ENCODE measurements around the gene JAM3.
"Not testable (repeated sequence)": the region's sequence is repeated elsewhere in the genome, so short reads cannot be mapped to it uniquely, and the experiment has no call there.

Gene JAM3

DNA sequence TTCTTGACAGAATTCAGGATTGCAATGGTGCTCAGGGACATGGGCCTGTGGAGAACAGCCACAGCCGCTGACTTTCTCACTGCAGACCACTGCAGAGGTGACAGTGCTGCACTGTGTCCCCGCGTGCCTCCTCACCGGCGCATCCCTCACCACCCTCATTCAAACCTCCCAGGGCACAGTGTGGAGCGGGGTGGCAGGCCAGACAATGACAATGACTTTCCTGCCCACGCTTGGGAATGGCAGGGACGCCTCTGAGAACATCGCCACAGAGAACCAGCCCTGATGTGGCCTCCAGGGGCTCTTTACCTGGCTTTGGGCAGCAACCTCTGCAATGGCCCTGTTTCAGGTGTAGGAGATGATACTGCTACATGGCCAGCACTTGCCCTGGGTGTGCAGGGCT is 89.2 kb downstream of the JAM3 start:
- H3K36me3 ChIP-seq (ENCODE audit: control insufficient read depth, insufficient read depth, low read length), result peaks cover 71% of the 10 kb centered on the region

DNA sequence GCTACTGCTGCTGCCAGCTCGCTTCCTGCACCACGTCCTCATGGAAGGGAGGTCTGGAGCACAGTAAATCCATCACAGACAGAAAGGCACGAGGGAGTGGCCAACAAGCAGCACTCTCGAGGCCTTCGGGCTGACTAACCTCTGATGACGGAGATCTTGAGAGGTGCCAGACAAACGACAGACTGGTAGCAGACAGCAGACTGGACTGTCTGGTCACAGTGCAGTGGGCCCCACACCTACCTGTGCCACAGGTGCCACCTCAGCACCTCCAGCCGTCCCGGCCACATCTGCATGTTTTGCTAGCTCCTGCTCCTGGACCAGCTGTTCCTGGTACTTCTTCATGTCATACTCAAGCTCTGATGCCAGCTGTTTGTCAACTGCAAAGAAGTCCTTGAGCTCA is 90.8 kb downstream of the JAM3 start:
- Histone ChIP-seq H3K27me3 (ENCODE audit: control insufficient read depth, insufficient read depth, low read length) (no peaks in the 10 kb centered on the region), H3K9me3 (ENCODE audit: control insufficient read depth, insufficient read depth, low read length) (peaks cover 37% of the 10 kb centered on the region), H3K36me3 (ENCODE audit: control insufficient read depth, insufficient read depth, low read length) (peaks cover 81% of the 10 kb centered on the region), H3K4me3 (ENCODE audit: low read depth, low read length) (no peak overlapping the region), H3K4me1 (ENCODE audit: control insufficient read depth, insufficient read depth, low read length) (no peaks in the 10 kb centered on the region), H3K9ac (ENCODE audit: low read depth, low read length) (no peak overlapping the region)

More for the DNA sequence above, 89.2 kb downstream of the JAM3 start:
- no peaks in the 10 kb centered on the region for H3K4me1 ChIP-seq (ENCODE audit: control insufficient read depth, insufficient read depth, low read length)
- H3K27me3 ChIP-seq (ENCODE audit: control insufficient read depth, insufficient read depth, low read length), result no peaks in the 10 kb centered on the region
- no peak overlapping the region for H3K4me3 ChIP-seq (ENCODE audit: low read depth, low read length)
- H3K9me3 ChIP-seq (ENCODE audit: control insufficient read depth, insufficient read depth, low read length), result peaks cover 23% of the 10 kb centered on the region
- no peak overlapping the region for H3K9ac ChIP-seq (ENCODE audit: low read depth, low read length)

DNA sequence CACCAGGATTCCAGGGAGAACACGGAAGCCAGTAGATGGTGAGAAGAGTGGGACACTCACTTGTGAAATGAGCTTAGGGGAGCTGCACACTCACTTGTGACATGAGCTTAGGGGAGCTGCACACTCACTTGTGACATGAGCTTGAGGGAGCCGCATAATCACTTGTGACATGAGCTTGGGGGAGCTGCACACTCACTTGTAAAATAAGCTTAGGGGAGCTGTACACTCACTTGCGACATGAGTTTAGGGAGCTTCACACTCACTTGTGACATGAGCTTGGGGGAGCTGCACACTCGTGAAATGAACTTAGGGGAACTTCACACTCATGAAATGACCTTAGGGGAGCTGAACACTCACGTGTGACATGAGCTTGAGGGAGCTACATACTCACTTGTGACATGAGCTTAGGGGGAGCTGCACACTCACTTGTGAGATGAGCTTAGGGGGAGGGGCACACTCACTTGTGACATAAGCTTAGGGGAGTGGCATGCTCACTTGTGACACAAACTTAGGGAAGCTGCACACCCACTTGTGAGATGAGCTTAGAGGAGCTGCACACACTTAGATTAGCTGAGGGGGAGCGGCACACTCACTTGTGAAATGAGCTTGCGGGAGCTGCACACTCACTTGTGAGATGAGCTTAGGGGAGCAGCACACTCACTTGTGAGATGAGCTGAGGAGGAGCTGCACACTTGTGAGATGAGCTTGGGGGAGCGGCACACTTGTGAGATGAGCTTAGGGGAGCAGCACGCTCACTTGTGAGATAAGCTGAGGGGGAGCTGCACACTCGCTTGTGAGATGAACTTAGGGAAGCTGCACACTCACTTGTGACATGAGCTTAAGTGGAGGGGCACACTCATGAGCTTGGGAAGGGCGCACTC is 95.9 kb downstream of the JAM3 start:
- Histone ChIP-seq H3K36me3 (ENCODE audit: control insufficient read depth, insufficient read depth, low read length) (peaks cover 83% of the 10 kb centered on the region), H3K4me1 (ENCODE audit: control insufficient read depth, insufficient read depth, low read length) (no peaks in the 10 kb centered on the region), H3K27me3 (ENCODE audit: control insufficient read depth, insufficient read depth, low read length) (no peaks in the 10 kb centered on the region), H3K9me3 (ENCODE audit: control insufficient read depth, insufficient read depth, low read length) (peaks cover 68% of the 10 kb centered on the region), H3K4me3 (ENCODE audit: low read depth, low read length) (peak overlapping the region; percentile 30), H3K9ac (ENCODE audit: low read depth, low read length) (no peak overlapping the region)

DNA sequence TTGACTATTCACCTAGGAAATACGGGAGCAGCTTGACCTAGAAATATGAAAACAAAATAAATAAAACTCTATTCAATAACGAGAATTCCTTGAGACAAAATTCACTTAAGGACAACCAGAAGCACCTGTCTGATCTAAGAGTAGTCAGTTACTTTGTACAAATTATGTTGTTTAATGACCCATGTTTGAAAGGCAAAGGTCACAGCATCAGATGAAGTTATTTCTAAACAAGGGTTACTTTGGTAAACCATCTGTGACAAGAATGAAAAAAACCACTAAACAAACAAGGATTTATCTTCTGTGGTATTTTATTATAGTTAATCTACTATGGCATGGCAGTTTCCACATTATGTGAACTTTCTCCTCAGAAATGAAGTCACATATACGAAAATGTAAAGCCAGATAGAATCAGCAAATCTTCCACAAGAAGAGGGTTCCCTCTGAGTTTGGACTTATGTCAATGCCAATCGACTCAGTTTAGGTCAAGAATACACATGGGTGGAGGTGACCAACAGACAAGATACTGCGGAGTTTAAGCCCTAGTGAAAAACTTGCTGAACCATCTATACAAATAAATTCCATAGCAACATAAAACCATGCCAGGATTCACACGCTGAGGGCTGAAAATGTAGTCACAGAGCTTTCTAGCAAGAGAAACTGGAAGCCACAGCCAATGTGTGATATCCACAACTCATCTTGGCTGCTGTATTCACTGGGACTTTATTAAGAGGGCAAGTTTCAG is 101.5 kb downstream of the JAM3 start:
- no peak overlapping the region for H3K4me3 ChIP-seq (ENCODE audit: low read depth, low read length)
- H3K4me1 ChIP-seq (ENCODE audit: control insufficient read depth, insufficient read depth, low read length), result no peaks in the 10 kb centered on the region
- no peak overlapping the region for H3K9ac ChIP-seq (ENCODE audit: low read depth, low read length)
- peaks cover 46% of the 10 kb centered on the region for H3K9me3 ChIP-seq (ENCODE audit: control insufficient read depth, insufficient read depth, low read length)
- H3K36me3 ChIP-seq (ENCODE audit: control insufficient read depth, insufficient read depth, low read length), result peaks cover 70% of the 10 kb centered on the region
- no peaks in the 10 kb centered on the region for H3K27me3 ChIP-seq (ENCODE audit: control insufficient read depth, insufficient read depth, low read length)

DNA sequence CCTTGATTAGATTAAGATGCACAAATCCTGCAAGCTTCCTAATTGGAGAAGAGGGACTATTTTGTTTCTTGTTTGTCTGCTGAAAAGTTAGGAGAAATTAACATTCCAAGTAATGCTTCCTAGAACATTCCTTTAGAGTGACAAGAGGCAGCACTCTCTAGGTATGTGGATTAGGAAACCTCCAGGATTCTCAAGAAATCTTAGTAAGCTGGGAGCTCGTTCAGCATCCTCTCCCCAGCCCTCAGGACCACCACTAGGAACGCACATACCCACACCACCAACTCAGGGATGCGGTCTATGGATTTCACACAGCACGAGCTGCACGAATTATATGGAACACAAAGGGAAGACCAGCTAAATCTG is 102.0 kb downstream of the JAM3 start:
- peaks cover 66% of the 10 kb centered on the region for H3K36me3 ChIP-seq (ENCODE audit: control insufficient read depth, insufficient read depth, low read length)
- peaks cover 42% of the 10 kb centered on the region for H3K9me3 ChIP-seq (ENCODE audit: control insufficient read depth, insufficient read depth, low read length)

DNA sequence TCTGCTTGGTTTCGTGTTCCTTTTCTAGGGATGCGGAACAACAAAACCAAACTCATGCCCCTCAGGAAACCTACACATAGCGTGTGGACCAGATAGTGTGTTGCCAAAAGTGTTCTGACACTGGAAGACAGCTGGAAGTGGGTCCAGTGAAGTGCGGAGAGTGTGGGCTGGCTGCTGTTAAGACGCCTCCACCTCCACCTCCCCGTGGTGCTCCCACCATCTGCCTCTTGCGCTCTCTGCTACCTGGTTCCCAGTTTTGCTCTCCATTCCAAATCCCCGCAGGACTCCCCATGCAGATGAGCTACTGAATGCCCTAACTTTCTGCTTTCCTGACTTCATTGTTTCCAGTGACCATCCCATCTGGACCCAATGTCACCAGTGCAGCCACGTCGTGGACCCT is 103.1 kb downstream of the JAM3 start:
- Histone ChIP-seq H3K9me3 (ENCODE audit: control insufficient read depth, insufficient read depth, low read length) (peaks cover 42% of the 10 kb centered on the region), H3K4me3 (ENCODE audit: low read depth, low read length) (no peak overlapping the region), H3K36me3 (ENCODE audit: control insufficient read depth, insufficient read depth, low read length) (peaks cover 75% of the 10 kb centered on the region), H3K27me3 (ENCODE audit: control insufficient read depth, insufficient read depth, low read length) (no peaks in the 10 kb centered on the region), H3K4me1 (ENCODE audit: control insufficient read depth, insufficient read depth, low read length) (no peaks in the 10 kb centered on the region), H3K9ac (ENCODE audit: low read depth, low read length) (no peak overlapping the region)

More for the DNA sequence above, 102.0 kb downstream of the JAM3 start:
- H3K4me1 ChIP-seq (ENCODE audit: control insufficient read depth, insufficient read depth, low read length), result no peaks in the 10 kb centered on the region
- no peak overlapping the region for H3K9ac ChIP-seq (ENCODE audit: low read depth, low read length)
- no peaks in the 10 kb centered on the region for H3K27me3 ChIP-seq (ENCODE audit: control insufficient read depth, insufficient read depth, low read length)
- no peak overlapping the region for H3K4me3 ChIP-seq (ENCODE audit: low read depth, low read length)

DNA sequence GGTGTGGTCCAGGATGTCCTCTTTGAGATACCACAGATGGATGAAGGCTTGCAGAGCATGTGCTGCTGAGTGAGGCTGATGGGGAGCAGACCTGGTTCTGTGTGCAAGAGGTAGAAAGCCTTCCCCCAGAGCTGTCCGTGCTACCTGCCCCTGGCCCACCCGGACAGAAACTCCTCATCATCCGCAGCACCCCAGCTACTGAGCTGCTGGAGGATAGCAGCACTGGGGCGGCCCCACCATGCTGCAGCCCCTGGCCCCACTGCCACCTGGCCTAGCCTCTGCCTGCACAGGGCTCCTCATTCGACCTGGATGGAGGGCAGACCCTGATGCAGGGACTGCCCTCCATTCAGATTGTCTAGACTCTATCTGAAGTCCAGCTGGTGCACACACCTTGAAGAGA is 104.4 kb downstream of the JAM3 start:
- no peak overlapping the region for H3K9ac ChIP-seq (ENCODE audit: low read depth, low read length)
- no peak overlapping the region for H3K4me3 ChIP-seq (ENCODE audit: low read depth, low read length)
- H3K9me3 ChIP-seq (ENCODE audit: control insufficient read depth, insufficient read depth, low read length), result peaks cover 36% of the 10 kb centered on the region
- H3K4me1 ChIP-seq (ENCODE audit: control insufficient read depth, insufficient read depth, low read length), result no peaks in the 10 kb centered on the region
- H3K27me3 ChIP-seq (ENCODE audit: control insufficient read depth, insufficient read depth, low read length), result no peaks in the 10 kb centered on the region
- H3K36me3 ChIP-seq (ENCODE audit: control insufficient read depth, insufficient read depth, low read length), result peaks cover 69% of the 10 kb centered on the region

DNA sequence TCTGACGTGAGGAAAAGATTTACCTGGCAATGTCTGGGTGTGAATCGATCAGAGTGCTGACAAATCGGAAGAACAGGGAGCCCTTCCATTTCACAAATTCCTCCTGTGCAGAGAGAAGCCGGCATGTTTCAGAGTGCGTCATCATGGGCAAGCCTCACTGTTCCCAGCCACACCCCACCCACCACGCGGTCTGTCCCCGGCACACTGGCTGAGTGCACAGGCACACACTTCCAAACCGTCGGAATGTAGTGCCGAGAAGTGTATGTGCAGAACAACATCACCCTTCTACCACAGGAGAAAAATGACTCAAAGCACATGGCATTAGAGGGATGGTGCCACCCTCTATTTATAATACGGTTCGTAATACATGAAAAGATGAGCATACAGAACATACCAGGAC is 107.4 kb downstream of the JAM3 start:
- no peak overlapping the region for H3K4me3 ChIP-seq (ENCODE audit: low read depth, low read length)
- H3K36me3 ChIP-seq (ENCODE audit: control insufficient read depth, insufficient read depth, low read length), result peaks cover 61% of the 10 kb centered on the region
- H3K9ac ChIP-seq (ENCODE audit: low read depth, low read length), result no peak overlapping the region
- H3K27me3 ChIP-seq (ENCODE audit: control insufficient read depth, insufficient read depth, low read length), result no peaks in the 10 kb centered on the region
- peaks cover 10% of the 10 kb centered on the region for H3K9me3 ChIP-seq (ENCODE audit: control insufficient read depth, insufficient read depth, low read length)
- H3K4me1 ChIP-seq (ENCODE audit: control insufficient read depth, insufficient read depth, low read length), result no peaks in the 10 kb centered on the region

DNA sequence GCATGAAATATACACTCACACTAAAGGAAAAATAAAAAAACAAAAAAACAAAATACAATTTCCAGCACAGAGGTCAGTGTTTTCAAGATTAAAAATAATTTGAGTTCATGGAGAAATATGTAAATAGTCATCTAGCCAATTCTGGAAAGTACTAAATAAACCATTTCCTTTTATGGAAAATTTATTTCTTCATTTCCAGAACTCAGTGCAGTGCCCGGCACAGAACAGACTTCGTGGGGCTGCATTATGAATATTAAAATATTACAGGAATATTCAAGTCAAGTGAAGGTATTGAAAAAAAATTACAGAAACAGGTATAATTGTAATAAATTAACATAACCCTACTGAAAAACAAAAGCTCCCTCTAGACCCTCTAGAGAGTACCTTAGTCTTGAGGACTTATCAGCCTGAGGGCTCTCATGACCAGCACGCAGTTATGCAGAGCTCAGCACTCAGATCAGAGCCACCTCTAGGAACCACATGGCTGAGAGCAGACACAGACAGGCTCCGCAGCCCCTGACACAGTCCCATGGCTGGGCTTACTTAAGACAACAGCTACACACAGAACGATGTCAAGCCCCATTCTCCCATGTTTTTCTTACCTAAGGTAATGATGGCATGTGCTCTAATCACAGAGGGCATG is 109.3 kb downstream of the JAM3 start:
- H3K4me3 ChIP-seq (ENCODE audit: low read depth, low read length), result no peak overlapping the region
- no peak overlapping the region for H3K9ac ChIP-seq (ENCODE audit: low read depth, low read length)
- no peaks in the 10 kb centered on the region for H3K27me3 ChIP-seq (ENCODE audit: control insufficient read depth, insufficient read depth, low read length)
- no peaks in the 10 kb centered on the region for H3K9me3 ChIP-seq (ENCODE audit: control insufficient read depth, insufficient read depth, low read length)
- H3K4me1 ChIP-seq (ENCODE audit: control insufficient read depth, insufficient read depth, low read length), result no peaks in the 10 kb centered on the region
- peaks cover 45% of the 10 kb centered on the region for H3K36me3 ChIP-seq (ENCODE audit: control insufficient read depth, insufficient read depth, low read length)

DNA sequence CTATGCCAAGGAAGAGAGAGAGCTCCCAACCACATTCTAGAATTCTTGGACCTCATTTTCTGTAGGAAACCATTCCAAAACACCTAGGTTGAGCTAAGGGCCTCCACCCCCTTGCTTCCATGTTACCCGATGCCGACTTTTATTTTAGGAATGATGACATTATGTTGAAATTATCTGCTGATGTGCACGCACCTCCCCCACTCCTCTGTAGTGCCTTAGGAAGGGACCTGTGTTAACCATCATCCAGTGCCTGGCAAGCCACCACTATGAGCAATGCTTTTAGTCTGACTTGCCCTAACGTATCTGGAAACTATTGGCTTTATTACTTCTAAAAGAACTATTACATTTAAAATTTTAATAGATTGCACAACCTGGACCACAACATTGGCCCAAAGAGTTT is 112.8 kb downstream of the JAM3 start:
- Histone ChIP-seq H3K9me3 (ENCODE audit: control insufficient read depth, insufficient read depth, low read length) (no peaks in the 10 kb centered on the region), H3K27me3 (ENCODE audit: control insufficient read depth, insufficient read depth, low read length) (no peaks in the 10 kb centered on the region), H3K4me1 (ENCODE audit: control insufficient read depth, insufficient read depth, low read length) (no peaks in the 10 kb centered on the region), H3K36me3 (ENCODE audit: control insufficient read depth, insufficient read depth, low read length) (peaks cover 35% of the 10 kb centered on the region), H3K4me3 (ENCODE audit: low read depth, low read length) (no peak overlapping the region), H3K9ac (ENCODE audit: low read depth, low read length) (no peak overlapping the region)

DNA sequence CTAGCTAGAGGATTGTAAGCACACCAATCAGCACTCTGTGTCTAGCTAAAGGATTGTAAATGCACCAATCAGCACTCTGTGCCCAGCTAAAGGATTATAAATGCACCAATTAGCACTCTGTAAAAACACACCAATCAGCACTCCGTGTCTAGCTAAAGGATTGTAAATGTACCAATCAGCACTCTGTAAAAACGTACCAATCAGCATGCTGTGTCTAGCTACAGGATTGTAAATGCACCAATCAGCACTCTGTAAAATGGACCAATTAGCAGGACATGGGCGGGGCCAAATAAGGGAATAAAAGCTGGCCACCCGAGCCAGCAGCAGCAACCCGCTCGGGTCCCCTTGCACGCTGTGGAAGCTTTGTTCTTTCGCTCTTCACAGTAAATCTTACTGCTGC is 119.2 kb downstream of the JAM3 start:
- peaks cover 45% of the 10 kb centered on the region for H3K36me3 ChIP-seq (ENCODE audit: control insufficient read depth, insufficient read depth, low read length)
- H3K4me3 ChIP-seq (ENCODE audit: low read depth, low read length); H3K9ac ChIP-seq (ENCODE audit: low read depth, low read length); H3K4me1 ChIP-seq (ENCODE audit: control insufficient read depth, insufficient read depth, low read length); H3K27me3 ChIP-seq (ENCODE audit: control insufficient read depth, insufficient read depth, low read length); H3K9me3 ChIP-seq (ENCODE audit: control insufficient read depth, insufficient read depth, low read length): not testable (repeated sequence)
